ENCODE measurements around the gene PNMA5.

Gene PNMA5

GRCh38 chrX:152958524-152959465 is 35.1 kb downstream of the PNMA5 start:
- DNase-seq, result peak; percentile 92

GRCh38 chrX:152958047-152958446 is 35.9 kb downstream of the PNMA5 start:
- peak; percentile 21 for DNase-seq

GRCh38 chrX:152950786-152951185 is 43.1 kb downstream of the PNMA5 start:
- DNase-seq, result no peak

- no peak for DNase-seq
Measured at GRCh38 chrX:152949114-152949513, 44.8 kb downstream of the PNMA5 start.

GRCh38 chrX:152946681-152947080 is 47.2 kb downstream of the PNMA5 start:
- no peak for DNase-seq

- no peak for DNase-seq
Measured at GRCh38 chrX:152945021-152945979, 48.6 kb downstream of the PNMA5 start.

GRCh38 chrX:152943826-152944225 is 50.1 kb downstream of the PNMA5 start:
- no peak for DNase-seq

GRCh38 chrX:152942077-152942442 is 51.9 kb downstream of the PNMA5 start:
- DNase-seq, result peak; percentile 14

GRCh38 chrX:152941328-152942076 is 52.4 kb downstream of the PNMA5 start:
- DNase-seq, result peak; percentile 95
